NCI-H1436 treated with DMSO at 0.1 percent for 48 hours (cell line): ENCODE measurements around the gene CCDC60.
"Not testable (repeated sequence)": the region's sequence is repeated elsewhere in the genome, so short reads cannot be mapped to it uniquely, and the experiment has no call there.

Source experiments
- DNase-seq: peaks from one replicate; lab custom pipeline; 2025; lab: John Stamatoyannopoulos, UW

Gene CCDC60

GRCh38 chr12:119340578-119340977 lies 6.0 kb downstream of the CCDC60 start:
- peak; percentile 44 for DNase-seq

GRCh38 chr12:119341020-119341419 lies 6.5 kb downstream of the CCDC60 start:
- DNase-seq: no peak

GRCh38 chr12:119341988-119342387 lies 7.5 kb downstream of the CCDC60 start:
- DNase-seq: no peak

- no peak for DNase-seq
Measured at GRCh38 chr12:119343130-119343529, 8.6 kb downstream of the CCDC60 start.

- peak; percentile 84 for DNase-seq
Measured at GRCh38 chr12:119354172-119354571, 19.6 kb downstream of the CCDC60 start.

- not testable (repeated sequence) for DNase-seq
Measured at GRCh38 chr12:119360366-119360765, 25.8 kb downstream of the CCDC60 start.

GRCh38 chr12:119363037-119363436 lies 28.5 kb downstream of the CCDC60 start:
- DNase-seq: no peak

GRCh38 chr12:119363490-119363889 lies 29.0 kb downstream of the CCDC60 start:
- DNase-seq: no peak

GRCh38 chr12:119365451-119365850 lies 30.9 kb downstream of the CCDC60 start:
- no peak for DNase-seq

- DNase-seq: no peak
Measured at GRCh38 chr12:119366007-119366406, 31.5 kb downstream of the CCDC60 start.

- no peak for DNase-seq
Measured at GRCh38 chr12:119369161-119369560, 34.6 kb downstream of the CCDC60 start.

- peak; percentile 25 for DNase-seq
Measured at GRCh38 chr12:119369907-119370546, 35.5 kb downstream of the CCDC60 start.

- DNase-seq: no peak
Measured at GRCh38 chr12:119372540-119372939, 38.0 kb downstream of the CCDC60 start.

- DNase-seq: no peak
Measured at GRCh38 chr12:119373001-119373400, 38.5 kb downstream of the CCDC60 start.

- DNase-seq: no peak
Measured at GRCh38 chr12:119373666-119374065, 39.1 kb downstream of the CCDC60 start.

GRCh38 chr12:119374635-119375034 lies 40.1 kb downstream of the CCDC60 start:
- DNase-seq: no peak

GRCh38 chr12:119375075-119375882 lies 40.8 kb downstream of the CCDC60 start:
- no peak for DNase-seq

GRCh38 chr12:119375883-119376190 lies 41.3 kb downstream of the CCDC60 start:
- DNase-seq: no peak

GRCh38 chr12:119378903-119379302 lies 44.4 kb downstream of the CCDC60 start:
- DNase-seq: no peak

- DNase-seq: no peak
Measured at GRCh38 chr12:119381471-119382235, 47.1 kb downstream of the CCDC60 start.

- DNase-seq: no peak
Measured at GRCh38 chr12:119383206-119383605, 48.7 kb downstream of the CCDC60 start.

GRCh38 chr12:119384340-119384739 lies 49.8 kb downstream of the CCDC60 start:
- DNase-seq: no peak

GRCh38 chr12:119385659-119386058 lies 51.1 kb downstream of the CCDC60 start:
- DNase-seq: no peak
